ENCODE measurements around the gene CPLANE2.

CPLANE2 gene

DNA sequence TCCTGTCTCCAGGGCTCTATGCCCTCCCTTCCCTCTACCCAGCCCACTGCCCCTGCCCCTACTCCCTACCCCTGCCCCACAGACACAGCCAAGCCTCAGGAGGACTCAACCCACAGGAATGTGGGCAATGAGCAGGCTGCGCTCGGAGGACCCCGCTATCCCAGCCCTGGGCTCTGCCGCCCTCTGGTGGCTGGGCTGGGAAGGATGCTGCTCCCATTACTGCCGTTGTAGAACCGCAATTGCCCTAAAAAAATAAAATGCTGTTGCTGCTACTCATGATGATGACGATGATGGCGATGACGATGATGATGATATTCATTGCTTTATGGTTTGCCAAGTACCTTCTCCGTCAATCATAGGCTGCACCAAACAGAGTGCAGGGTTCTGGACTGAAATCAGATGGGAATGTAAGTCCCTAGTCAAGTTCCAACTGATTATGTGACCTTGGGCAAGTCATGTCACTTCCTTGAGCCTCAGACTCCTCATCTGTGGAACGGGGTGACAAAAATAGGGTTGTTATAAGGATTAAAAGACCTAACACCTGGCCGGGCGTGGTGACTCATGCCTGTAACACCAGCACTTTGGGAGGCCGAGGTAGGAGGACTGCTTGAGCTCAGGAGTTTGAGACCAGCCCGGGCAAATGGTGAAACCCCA lies 49.1 kb downstream of the CPLANE2 start:
- peak; percentile 48 for DNase-seq

DNA sequence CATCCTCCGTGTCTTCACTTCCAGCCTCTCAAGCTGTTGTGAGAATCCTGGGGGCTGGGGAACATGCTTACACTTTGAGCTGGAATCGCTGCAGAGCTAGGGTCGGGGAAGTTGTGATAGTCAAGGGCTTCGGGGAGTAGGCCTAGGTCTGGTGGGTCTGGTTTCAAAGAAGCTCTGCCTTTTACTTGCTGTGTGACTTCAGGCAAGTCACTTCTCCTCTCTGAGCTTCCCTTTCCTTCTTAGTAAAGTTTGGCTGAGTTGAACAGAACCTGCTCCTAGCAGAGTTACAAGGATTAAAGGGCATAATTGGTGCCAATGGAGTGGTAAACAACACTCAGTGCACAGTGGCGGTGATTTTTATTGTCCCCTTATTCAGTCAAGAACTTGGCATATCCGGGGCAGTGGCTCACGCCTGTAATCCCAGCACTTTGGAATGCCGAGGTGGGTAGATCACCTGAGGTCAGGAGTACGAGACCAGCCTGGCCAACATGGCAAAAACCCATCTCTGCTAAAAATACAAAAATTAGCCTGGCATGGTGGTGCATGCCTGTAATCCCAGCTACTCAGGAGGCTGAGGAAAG lies 50.2 kb downstream of the CPLANE2 start:
- DNase-seq, result no peak

DNA sequence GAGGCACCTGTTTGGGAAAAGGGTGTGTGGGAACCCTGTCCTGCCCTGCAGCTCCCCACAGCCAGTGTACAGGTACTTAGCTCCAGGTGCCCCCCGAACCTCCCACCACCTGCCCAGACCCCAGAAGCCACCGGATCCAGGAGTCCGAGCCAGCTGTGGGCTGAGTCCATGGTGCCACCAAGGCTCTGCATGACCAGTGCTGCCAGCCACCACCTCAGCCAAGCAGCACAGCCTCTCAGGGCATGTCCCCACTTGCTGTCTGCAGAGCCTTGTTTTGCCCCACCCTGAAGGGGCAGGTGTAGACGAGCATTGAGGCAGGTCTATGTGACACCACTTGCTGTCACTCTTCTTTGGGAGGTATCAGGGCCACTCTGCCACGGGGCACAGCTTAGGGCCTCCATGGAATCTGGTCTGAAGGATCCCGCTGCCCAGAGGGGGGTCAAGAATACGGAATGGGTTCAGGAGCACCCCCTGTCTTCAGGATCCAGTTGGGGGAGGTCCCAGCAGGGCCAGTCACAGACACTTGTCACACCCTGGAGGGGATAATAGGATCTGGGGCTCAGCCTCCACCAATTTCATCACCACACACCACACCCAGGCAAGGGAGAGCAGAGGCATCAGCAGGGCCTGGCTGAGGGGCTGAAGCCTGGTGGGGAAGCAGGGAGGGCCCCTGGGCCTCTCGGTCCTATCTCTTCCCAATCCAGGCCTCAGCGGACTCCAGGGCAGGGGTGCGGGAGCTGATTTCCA lies 52.3 kb downstream of the CPLANE2 start:
- no peak for DNase-seq

DNA sequence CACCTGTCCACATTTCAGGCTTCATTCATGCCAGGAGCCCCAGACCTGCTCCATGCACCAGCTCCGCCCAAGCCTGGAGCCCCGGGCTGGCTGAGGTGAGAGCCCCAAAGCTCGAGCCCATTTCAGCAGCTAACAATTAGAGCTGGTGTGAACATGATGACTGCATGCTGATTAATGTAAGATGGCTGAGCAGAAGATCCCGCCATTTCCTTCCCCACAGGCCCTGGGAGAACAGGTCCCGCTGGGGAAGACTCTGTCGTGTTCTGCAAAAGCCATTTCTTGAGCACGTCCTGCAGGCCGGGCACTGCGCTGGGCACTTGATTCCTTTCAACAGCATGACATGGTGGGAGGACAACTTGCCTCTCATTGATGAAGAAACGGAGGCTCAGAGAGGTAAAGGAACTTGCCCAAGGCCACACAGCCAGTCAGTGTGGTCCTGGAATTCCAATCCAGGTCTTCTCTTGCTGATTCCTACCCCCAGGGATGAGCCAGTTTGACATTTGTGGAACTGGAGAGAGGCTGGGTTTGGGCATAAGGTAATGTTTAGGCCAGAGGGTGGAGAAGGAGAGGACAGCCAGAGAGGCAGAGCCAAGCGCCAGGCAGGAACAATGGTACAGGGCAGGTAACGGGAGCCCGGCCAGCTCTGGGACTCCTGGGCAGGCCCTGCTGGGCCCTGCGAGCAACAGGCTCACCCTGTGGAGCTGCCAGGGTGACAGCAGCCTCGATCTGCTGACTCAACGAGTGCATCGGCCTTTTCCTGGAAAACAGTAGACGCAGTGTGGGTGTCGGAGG lies 53.0 kb downstream of the CPLANE2 start:
- DNase-seq, result no peak

DNA sequence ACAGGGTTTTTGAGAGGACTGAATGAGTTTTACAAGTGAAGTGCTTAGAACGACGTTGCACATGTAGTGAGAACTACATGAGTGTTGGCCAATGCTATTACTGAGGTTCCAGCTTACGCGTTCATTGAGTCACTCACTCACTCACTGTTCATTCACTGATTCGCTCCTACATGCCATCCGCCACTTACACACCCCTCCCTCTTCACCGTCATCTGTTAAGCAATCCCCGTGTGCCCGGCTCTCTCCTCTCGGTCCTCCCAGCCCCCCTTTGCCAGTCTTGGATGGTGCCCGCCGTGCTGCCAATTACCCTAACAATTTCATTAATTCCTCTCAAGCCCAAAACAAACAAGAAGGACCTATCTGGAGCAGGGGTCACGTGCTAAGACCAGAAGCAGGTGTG lies 53.8 kb downstream of the CPLANE2 start:
- DNase-seq, result no peak

DNA sequence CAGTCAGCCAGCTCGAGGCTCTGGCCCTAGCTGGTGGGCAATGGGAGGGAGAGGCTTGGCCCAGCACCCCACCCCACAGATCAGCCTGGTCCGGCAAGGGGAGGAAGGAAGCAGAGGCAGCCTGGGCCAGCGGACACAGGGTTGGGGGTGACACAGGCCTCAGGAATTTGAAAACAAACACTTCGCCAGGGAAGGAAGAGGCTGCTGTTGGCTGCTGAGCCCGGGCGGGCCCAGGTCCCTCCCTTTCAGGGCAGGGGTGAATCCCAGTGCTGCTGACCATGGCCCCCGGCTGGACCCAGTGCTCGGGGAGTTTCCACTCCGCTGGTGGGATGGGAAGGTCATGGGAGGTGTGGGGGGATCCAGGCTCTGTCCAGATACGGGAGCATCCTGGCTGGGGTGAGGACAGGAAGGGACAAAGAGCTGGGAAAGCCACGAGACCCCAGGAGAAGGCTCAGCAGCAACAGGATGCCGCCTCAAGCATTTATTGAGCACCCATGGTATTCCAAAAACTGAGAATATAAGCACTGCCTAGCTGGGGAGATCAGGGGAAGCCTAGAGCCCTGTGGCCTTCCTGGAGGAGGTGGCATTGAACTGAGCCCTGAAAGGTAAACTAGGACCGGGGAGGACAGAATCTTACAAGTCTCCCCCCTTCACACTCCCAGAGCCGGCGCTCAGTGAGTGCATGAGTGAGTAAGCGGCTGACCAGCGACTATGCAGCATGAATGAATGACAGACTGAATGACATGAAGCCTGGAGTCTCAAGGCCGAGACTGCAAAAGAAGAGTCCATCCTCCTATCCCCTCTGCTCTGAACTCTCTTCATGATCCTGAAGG lies 54.9 kb downstream of the CPLANE2 start:
- peak; percentile 58 for DNase-seq
